GM13976 (cell line): ENCODE data around the gene GID8.
A peak's percentile ranks its signal among the peaks of the same experiment; 100 is the strongest.

ENCODE experiments used
- DNase-seq: peaks from one replicate; pipeline ENCODE4 v3.0.0; 2012; ENCODE audit warnings: low spot score
- in situ Hi-C: fragments of 300-500 bp; cut with MboI; formaldehyde crosslinking; loops from one replicate; pipeline ENCODE4 v1.12.0; 2022; ENCODE audit warnings: low sequenced_read_pairs, mixed read lengths, inconsistent platforms; ENCODE audit not compliant: unreplicated experiment
- TF ChIP-seq, protein P1 (sequence below): IDR thresholded peaks from 2 replicates; pipeline ENCODE4 v1.5.1; 2012; ENCODE audit warnings: borderline replicate concordance, mild to moderate bottlenecking; ENCODE audit not compliant: insufficient read depth; ENCODE audit errors: extremely low read depth, missing control alignments, control extremely low read depth

Gene GID8

DNA sequence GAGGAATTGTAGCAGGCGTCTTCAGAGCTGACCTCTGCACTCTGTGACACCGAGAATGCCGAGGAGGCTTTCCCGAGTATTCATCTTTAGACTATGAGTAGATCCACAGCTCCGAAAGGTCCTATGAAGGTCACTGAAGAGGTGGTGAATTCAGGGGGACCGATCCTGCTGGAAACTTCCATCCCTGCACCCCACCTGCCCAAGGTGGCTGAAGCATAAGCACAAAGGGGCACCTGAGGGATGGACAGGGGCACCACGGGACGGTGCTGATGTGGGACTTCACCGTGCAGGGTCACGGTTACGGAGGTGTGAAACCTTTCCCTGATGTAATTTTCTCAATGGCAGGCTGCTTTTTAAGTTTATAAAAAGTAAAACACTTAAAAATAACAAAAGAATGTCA is 36.1 kb upstream of the GID8 start:
- no peak for DNase-seq
- in situ Hi-C loops, result no loop called here
- TF ChIP-seq, protein P1, sequence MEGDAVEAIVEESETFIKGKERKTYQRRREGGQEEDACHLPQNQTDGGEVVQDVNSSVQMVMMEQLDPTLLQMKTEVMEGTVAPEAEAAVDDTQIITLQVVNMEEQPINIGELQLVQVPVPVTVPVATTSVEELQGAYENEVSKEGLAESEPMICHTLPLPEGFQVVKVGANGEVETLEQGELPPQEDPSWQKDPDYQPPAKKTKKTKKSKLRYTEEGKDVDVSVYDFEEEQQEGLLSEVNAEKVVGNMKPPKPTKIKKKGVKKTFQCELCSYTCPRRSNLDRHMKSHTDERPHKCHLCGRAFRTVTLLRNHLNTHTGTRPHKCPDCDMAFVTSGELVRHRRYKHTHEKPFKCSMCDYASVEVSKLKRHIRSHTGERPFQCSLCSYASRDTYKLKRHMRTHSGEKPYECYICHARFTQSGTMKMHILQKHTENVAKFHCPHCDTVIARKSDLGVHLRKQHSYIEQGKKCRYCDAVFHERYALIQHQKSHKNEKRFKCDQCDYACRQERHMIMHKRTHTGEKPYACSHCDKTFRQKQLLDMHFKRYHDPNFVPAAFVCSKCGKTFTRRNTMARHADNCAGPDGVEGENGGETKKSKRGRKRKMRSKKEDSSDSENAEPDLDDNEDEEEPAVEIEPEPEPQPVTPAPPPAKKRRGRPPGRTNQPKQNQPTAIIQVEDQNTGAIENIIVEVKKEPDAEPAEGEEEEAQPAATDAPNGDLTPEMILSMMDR, result no peak

DNA sequence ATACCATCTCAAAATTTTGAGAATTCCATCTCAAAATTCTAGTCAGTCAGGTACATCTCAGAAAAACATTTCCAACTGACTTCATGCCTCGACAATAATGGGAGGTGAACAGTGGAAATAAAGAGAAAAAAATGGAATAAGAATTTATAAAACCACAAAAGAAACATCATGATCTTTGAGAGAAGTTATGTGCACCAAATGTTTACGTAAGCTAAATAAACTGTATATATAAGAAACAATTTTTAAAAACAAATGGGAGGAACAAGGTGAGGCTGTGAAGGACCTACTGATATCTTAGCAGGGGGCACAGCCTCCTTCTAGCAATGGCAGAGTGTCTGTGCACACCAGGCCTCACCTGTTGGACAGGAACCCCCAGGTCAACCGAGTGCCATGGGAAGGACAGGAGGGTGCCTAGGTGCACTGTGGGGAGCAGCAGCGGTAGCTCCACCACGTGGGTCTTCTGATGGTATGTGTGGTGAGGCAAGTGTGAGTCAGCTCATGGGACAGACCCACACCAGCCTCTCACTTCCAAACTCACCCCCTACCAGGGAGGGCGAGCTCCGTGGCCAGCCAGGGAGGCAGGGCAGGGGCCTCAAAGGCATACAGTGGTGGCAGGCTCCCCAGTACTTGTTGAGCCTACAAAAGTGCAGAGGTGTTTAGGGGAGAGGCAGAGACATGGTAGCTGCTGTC is 34.9 kb upstream of the GID8 start:
- in situ Hi-C loops, result no loop called here
- no peak for DNase-seq
- TF ChIP-seq, protein P1, result no peak

DNA sequence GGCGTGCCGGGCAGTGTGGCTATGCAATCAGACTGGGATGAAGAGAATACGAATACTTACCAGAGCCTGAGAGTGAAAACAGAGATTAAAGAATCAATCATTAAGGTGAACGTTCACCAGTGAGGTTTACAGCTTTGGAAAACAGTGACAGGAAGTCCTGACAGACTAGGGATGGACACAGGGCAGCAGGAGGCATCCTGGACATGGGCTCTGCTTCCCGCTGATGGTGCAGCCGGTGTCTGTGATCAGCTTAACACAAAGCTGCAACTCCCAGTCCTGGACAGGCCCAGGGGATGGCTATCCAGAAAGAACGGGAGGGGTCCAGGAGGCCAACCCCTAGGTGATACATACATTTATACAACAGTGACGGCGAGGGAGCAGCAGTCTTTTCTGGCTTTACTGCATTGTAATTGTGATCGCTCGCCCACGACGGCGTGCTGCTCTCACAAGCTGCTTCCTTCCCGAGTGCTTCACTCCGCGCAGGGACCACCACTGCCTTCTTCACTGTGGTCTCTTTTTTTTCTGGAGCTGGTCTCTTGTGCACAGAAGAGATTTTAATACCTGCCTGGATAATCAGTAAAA is 32.3 kb upstream of the GID8 start:
- DNase-seq, result no peak
- in situ Hi-C loops, result no loop called here
- TF ChIP-seq, protein P1, result no peak

DNA sequence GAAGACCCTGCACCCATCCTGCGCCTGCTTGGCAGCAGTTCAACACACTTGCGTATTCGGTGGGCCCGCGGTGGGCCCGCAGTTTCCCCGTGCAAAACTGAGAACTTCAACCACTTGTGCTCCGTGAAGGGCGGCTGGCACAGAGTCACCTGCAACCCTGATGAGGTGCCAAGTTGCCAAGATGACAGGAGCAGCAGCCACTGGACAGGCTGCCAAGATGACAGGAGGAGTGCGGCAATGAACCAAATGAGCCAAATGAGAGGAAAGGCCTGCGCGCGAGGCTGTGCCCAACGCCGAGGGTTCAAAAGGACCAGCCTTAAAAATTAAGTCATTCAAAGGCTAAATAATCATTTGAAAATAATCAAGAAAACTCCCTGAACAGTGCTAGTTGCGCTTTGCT is 31.7 kb upstream of the GID8 start:
- in situ Hi-C loops, result no loop called here
- no peak for DNase-seq
- TF ChIP-seq, protein P1, result no peak

DNA sequence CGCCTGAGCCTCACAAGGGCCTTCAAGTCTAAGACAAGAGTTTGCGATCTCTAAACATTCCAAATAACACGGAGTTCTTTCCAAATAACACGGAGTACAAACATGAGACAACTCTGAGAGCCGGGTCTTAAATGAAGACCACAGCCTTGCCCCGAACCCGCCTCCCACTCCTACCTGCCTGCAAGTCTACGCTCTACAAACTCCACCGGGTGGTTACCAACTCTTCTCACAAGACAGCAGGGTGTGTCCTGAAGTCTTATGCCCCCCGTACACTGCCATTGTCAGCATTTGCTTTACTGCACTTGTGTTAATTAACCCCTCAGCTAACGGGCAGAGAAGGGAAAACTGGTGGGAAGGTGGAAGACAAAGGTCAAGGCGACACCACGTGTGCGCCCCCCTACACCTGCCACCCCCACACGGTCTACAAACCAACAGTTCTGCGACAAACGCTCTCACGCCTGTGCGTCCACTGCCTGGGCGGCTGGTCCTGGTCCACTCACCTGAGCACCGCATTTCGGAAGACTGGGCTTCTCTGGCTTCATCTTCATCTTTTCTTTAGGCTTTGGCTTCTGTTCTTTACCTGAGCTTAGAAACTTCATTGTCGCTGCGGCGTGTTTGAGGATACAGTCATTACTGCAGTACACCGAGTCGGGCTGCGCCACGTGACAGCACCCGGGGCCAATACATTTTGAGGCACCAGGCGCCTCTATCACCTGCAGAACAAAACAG is 31.1 kb upstream of the GID8 start:
- TF ChIP-seq, protein P1, result no peak
- in situ Hi-C loops, result no loop called here
- DNase-seq, result no peak

DNA sequence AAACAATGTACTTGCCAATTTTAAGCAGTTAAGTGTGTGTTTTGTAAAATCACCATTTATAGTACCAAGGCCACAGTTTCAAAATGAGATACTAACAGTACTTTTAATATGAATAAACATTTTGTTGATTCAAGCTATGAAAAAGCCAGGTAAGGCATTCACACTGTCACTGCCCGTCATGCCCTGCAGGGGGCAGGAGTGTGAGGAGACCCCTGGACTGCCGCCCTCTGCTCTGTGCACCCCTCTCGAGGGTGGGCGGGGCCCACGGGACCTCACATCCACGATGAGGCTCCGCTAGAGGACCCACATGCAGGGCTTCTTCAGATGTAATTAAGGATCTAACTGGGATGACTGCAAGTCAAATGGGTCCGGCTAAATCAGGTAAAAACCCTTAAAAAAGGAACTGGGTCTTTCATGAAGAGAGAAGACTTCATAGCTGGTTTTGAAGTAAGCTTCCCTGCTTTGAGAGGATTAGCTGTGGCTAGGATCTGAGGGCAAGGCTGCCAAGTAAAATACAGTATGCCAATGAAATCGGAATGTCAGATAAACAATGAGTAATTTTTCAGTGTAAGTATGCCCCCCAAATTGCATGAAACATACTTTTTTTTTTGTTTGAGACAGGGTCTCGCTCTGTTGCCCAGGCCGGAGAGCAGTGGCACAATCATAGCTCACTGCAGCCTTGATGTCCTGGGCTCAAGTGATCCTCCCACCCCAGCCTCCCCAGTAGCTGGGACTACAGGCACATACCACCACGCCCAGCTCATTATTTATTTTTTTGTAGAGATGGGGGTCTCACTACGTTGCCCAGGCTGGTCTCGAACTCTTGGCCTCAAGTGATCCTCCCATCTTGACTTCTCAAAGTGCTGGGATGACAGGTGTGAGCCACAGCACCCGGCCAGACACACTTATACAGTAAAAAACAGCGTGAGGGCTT is 30.3 kb upstream of the GID8 start:
- TF ChIP-seq, protein P1, result peak; percentile 45
- in situ Hi-C loops, result no loop called here
- DNase-seq, result no peak
